GM12801 (cell line): ENCODE measurements around the gene PDLIM7.

Source experiments
- CTCF ChIP-seq: IDR thresholded peaks from one replicate; pipeline ENCODE4 v1.5.1; 2011; ENCODE audit warnings: control low read depth; ENCODE audit not compliant: insufficient read length; ENCODE audit errors: extremely low read depth

PDLIM7 gene

GRCh38 chr5:177501874-177502678 is 4.7 kb upstream of the PDLIM7 start:
- TF ChIP-seq CTCF, result no peak

- no peak for TF ChIP-seq CTCF
These were observed 3.5 kb upstream of the PDLIM7 start for GRCh38 chr5:177500685-177501522.

GRCh38 chr5:177499842-177500241 is 2.4 kb upstream of the PDLIM7 start:
- no peak for TF ChIP-seq CTCF

GRCh38 chr5:177498013-177498787 is 796 bp upstream of the PDLIM7 start:
- no peak for TF ChIP-seq CTCF

GRCh38 chr5:177496727-177497291 is 595 bp downstream of the PDLIM7 start:
- TF ChIP-seq CTCF, result no peak

- TF ChIP-seq CTCF, result no peak
These were observed 1.2 kb downstream of the PDLIM7 start for GRCh38 chr5:177496070-177496726.
